H9 (cell line): ENCODE data around the gene NUP188. TPM values are rescaled to one million over a fixed set of nuclear protein-coding genes. Genes with fewer than 3 reads are reported as not detected.

ENCODE experiments used
- DNase-seq: peaks from one replicate; pipeline ENCODE4 v3.0.0-alpha.2; 2017
- H2AFZ ChIP-seq: one replicate; pipeline ENCODE4 v1.6.1; 2013; ENCODE audit warnings: mild to moderate bottlenecking, low read length, control low read depth, moderate library complexity
- H2AK5ac ChIP-seq: 2 replicates; pipeline ENCODE4 v1.6.1; 2013; ENCODE audit warnings: low read length, control low read depth, mixed read lengths; ENCODE audit not compliant: insufficient read length
- H2BK120ac ChIP-seq: one replicate; pipeline ENCODE4 v1.6.1; 2013; ENCODE audit warnings: low read depth, mild to moderate bottlenecking, low read length, control low read depth, inconsistent platforms; ENCODE audit not compliant: poor library complexity, severe bottlenecking
- H2BK12ac ChIP-seq: 2 replicates; pipeline ENCODE4 v1.6.1; 2013; ENCODE audit warnings: low read length, control low read depth, mixed read lengths, low read depth; ENCODE audit not compliant: insufficient read length
- H2BK15ac ChIP-seq: 2 replicates; pipeline ENCODE4 v1.6.1; 2013; ENCODE audit warnings: low read depth, low read length, control low read depth
- H2BK20ac ChIP-seq: one replicate; pipeline ENCODE4 v1.6.1; 2013; ENCODE audit warnings: low read depth, mild to moderate bottlenecking, low read length, control low read depth, inconsistent platforms; ENCODE audit not compliant: poor library complexity, severe bottlenecking
- H2BK5ac ChIP-seq: 2 replicates; pipeline ENCODE4 v1.6.1; 2013; ENCODE audit warnings: low read length, control low read depth, mixed read lengths; ENCODE audit not compliant: insufficient read length
- H3K14ac ChIP-seq: 2 replicates; pipeline ENCODE4 v1.6.1; 2013; ENCODE audit warnings: low read length, control low read depth; ENCODE audit not compliant: insufficient read depth
- H3K18ac ChIP-seq: 2 replicates; pipeline ENCODE4 v1.6.1; 2013; ENCODE audit warnings: low read depth, mild to moderate bottlenecking, mixed read lengths, low read length, control low read depth; ENCODE audit not compliant: insufficient read length
- H3K23ac ChIP-seq: 2 replicates; pipeline ENCODE4 v1.6.1; 2013; ENCODE audit warnings: low read length, control low read depth, mixed read lengths, low read depth; ENCODE audit not compliant: insufficient read length
- H3K23me2 ChIP-seq: 2 replicates; pipeline ENCODE4 v1.6.1; 2013; ENCODE audit warnings: low read depth, mild to moderate bottlenecking, mixed read lengths, low read length, control low read depth; ENCODE audit not compliant: insufficient read length, poor library complexity, severe bottlenecking
- H3K27ac ChIP-seq: 2 replicates; pipeline ENCODE4 v1.5.1; 2013; ENCODE audit warnings: low read length, control low read depth, mixed read lengths, low read depth; ENCODE audit not compliant: insufficient read length
- H3K27me3 ChIP-seq: 2 replicates; pipeline ENCODE4 v1.6.1; 2013; ENCODE audit warnings: low read length, control low read depth, inconsistent platforms; ENCODE audit not compliant: insufficient read depth
- H3K4ac ChIP-seq: 2 replicates; pipeline ENCODE4 v1.6.1; 2013; ENCODE audit warnings: low read depth, mild to moderate bottlenecking, control low read depth, inconsistent platforms, low read length, moderate library complexity
- H3K4me1 ChIP-seq: 2 replicates; pipeline ENCODE4 v1.6.1; 2013; ENCODE audit warnings: low read length, control low read depth, inconsistent platforms; ENCODE audit not compliant: insufficient read depth
- H3K4me2 ChIP-seq: 2 replicates; pipeline ENCODE4 v1.6.1; 2013; ENCODE audit warnings: low read length, control low read depth, mixed read lengths; ENCODE audit not compliant: insufficient read length, insufficient read depth
- H3K56ac ChIP-seq: 2 replicates; pipeline ENCODE4 v1.6.1; 2013; ENCODE audit warnings: low read depth, mild to moderate bottlenecking, mixed read lengths, low read length, control low read depth; ENCODE audit not compliant: insufficient read length
- H3K79me1 ChIP-seq: 2 replicates; pipeline ENCODE4 v1.6.1; 2013; ENCODE audit warnings: low read depth, mild to moderate bottlenecking, moderate library complexity, low read length, control low read depth, inconsistent platforms; ENCODE audit not compliant: insufficient read depth, poor library complexity, severe bottlenecking
- H3K79me2 ChIP-seq: 2 replicates; pipeline ENCODE4 v1.6.1; 2013; ENCODE audit warnings: low read length, control low read depth, inconsistent platforms; ENCODE audit not compliant: insufficient read depth
- H3K9ac ChIP-seq: 2 replicates; pipeline ENCODE4 v1.6.1; 2013; ENCODE audit warnings: low read length, control low read depth, mixed read lengths; ENCODE audit not compliant: insufficient read length; ENCODE audit errors: extremely low read depth
- H3K9me3 ChIP-seq: one replicate; pipeline ENCODE4 v1.6.1; 2013; ENCODE audit warnings: low read depth, low read length, inconsistent platforms; ENCODE audit not compliant: control insufficient read depth
- H3T11ph ChIP-seq: one replicate; pipeline ENCODE4 v1.6.1; 2013; ENCODE audit warnings: mild to moderate bottlenecking, low read length, control low read depth, inconsistent platforms
- H4K20me1 ChIP-seq: one replicate; pipeline ENCODE4 v1.6.1; 2013; ENCODE audit not compliant: control insufficient read depth, insufficient read length, insufficient read depth
- H4K5ac ChIP-seq: 2 replicates; pipeline ENCODE4 v1.6.1; 2013; ENCODE audit warnings: low read depth, mild to moderate bottlenecking, mixed read lengths, low read length, control low read depth; ENCODE audit not compliant: insufficient read length
- H4K8ac ChIP-seq: replicated peaks from 2 replicates; pipeline ENCODE4 v1.6.1; 2013; ENCODE audit warnings: low read length, control low read depth, mixed read lengths, low read depth; ENCODE audit not compliant: insufficient read length
- H4K91ac ChIP-seq: 2 replicates; pipeline ENCODE4 v1.6.1; 2013; ENCODE audit warnings: low read depth, mild to moderate bottlenecking, moderate library complexity, mixed read lengths, low read length, control low read depth; ENCODE audit not compliant: insufficient read length
- H3K27ac Mint-ChIP-seq, 3 experiments: 2 replicates in 2 of 3; 3 replicates in 1 of 3; pipeline ENCODE4 v1.8.0; 2020 to 2021; ENCODE audit warnings: mixed read lengths in 3 of 3, mild to moderate bottlenecking in 1 of 3, moderate library complexity in 1 of 3
- H3K27me3 Mint-ChIP-seq: 2 replicates; pipeline ENCODE4 v1.8.0; 2021; ENCODE audit warnings: low read depth, mild to moderate bottlenecking, moderate library complexity, mixed read lengths
- H3K36me3 Mint-ChIP-seq, 3 experiments: 2 replicates in 2 of 3; 3 replicates in 1 of 3; pipeline ENCODE4 v1.8.0; 2020 to 2021; ENCODE audit warnings: low read depth in 3 of 3, mixed read lengths in 3 of 3; ENCODE audit not compliant: insufficient read depth in 1 of 3
- H3K4me1 Mint-ChIP-seq, 2 experiments: 2 replicates each; pipeline ENCODE4 v1.8.0; 2020; ENCODE audit warnings: mixed read lengths in 2 of 2
- H3K4me3 Mint-ChIP-seq, 2 experiments: 2 replicates in 1 of 2; 3 replicates in 1 of 2; pipeline ENCODE4 v1.8.0; 2020 to 2021; ENCODE audit warnings: mild to moderate bottlenecking in 2 of 2, mixed read lengths in 2 of 2, moderate library complexity in 1 of 2
- H3K9me3 Mint-ChIP-seq, 2 experiments: 2 replicates in 1 of 2; 3 replicates in 1 of 2; pipeline ENCODE4 v1.8.0; 2020; ENCODE audit warnings: mild to moderate bottlenecking in 2 of 2, mixed read lengths in 2 of 2, moderate library complexity in 1 of 2
- WGBS: extraction: QIAGEN DNeasy Blood & Tissue Kit; methylation state at CpG from one replicate; pipeline ENCODE4 v1.1.7; 2013; ENCODE audit warnings: missing lambda C conversion rate, low lambda C conversion rate, mixed read lengths; ENCODE audit not compliant: insufficient read length; ENCODE audit errors: extremely low coverage; 5-methylcytosine and 5-hydroxymethylcytosine counted together
- total RNA-seq: library from RNA; stranded (reverse); gene quantifications from 2 replicates; pipeline ENCODE4 v1.2.1, GENCODE V29; 2021
- TF ChIP-seq, protein P1 (sequence below): fragments of 200-600 bp; sonication (generic); conservative IDR thresholded peaks from 3 replicates; pipeline ENCODE4 v1.8.0; 2021; ENCODE audit warnings: antibody characterized with exemption, mild to moderate bottlenecking

Gene NUP188
- total RNA-seq, 1 experiment from 2014 or later = 101 TPM

DNA sequence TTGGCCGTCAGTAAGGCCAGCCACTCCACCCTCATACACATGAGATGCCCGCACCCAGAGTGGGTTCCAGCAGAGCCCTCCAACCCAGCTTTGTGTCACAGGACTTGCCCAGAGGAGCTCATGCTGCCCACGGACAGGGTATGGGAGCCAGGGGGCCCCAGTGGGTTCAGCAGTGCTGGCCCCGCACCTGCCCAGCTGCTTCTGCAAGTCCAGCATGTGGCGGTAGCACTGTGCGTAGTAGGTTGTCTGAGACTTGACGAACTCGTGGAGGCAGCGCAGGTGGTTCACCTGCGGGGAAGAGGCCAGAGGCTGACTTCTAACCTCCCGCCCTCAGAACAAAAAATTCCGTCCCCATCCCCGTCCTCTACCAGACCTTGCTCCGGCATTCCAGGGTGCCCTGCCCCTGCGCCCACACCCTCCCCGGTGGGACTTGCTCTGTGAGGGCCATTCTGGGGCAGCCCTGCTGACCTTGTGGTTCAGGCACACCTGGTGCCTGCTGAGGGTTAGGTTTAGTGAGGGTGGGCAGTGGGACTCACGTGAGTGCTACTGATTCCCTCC lies 62.2 kb downstream of the NUP188 start:
- H2BK20ac ChIP-seq = no peak overlapping the region
- no peak overlapping the region for H4K91ac ChIP-seq
- H3K27ac ChIP-seq = no peak overlapping the region
- H3T11ph ChIP-seq = no peak overlapping the region
- no peaks in the 10 kb centered on the region for H3K27me3 ChIP-seq
- no peak overlapping the region for H4K5ac ChIP-seq
- no peak for DNase-seq
- no peak overlapping the region for H3K4me2 ChIP-seq
- no peaks in the 10 kb centered on the region for H3K23me2 ChIP-seq
- H2BK120ac ChIP-seq = no peak overlapping the region
- Mint-ChIP-seq H3K4me1 (peaks cover 0 to 5% of the 10 kb centered on the region in 2 experiments; a peak in 1 of 4 replicates), H3K4me3 (no peak overlapping the region), H3K36me3 (peaks cover 21 to 68% (median 52%) of the 10 kb centered on the region in 3 experiments; a peak in 6 of 7 replicates), H3K27ac (peak overlapping the region in 1 of 3 experiments; percentile 76; a peak in 1 of 7 replicates), H3K9me3 (no peaks in the 10 kb centered on the region), H3K27me3 (no peaks in the 10 kb centered on the region; the same call in 1 of the 2 replicates)
- no peak overlapping the region for H3K56ac ChIP-seq
- no peak overlapping the region for H2BK12ac ChIP-seq
- H2BK5ac ChIP-seq = no peak overlapping the region
- H2AK5ac ChIP-seq = no peak overlapping the region
- no peak overlapping the region for H3K18ac ChIP-seq
- no peak overlapping the region for H2BK15ac ChIP-seq
- no peak overlapping the region for H3K14ac ChIP-seq
- H4K20me1 ChIP-seq = no peaks in the 10 kb centered on the region
- whole genome bisulfite sequencing = no CpG with 5 or more reads among the region's 17 CpGs
- H3K79me1 ChIP-seq = no peaks in the 10 kb centered on the region
- no peak overlapping the region for H2AFZ ChIP-seq
- no peak overlapping the region for H3K9ac ChIP-seq
- H3K4ac ChIP-seq = no peak overlapping the region
- H3K23ac ChIP-seq = no peak overlapping the region
- H3K9me3 ChIP-seq = no peaks in the 10 kb centered on the region
- no peak overlapping the region for H4K8ac ChIP-seq
- no peaks in the 10 kb centered on the region for H3K4me1 ChIP-seq
- no peaks in the 10 kb centered on the region for H3K79me2 ChIP-seq
- TF ChIP-seq, protein P1, sequence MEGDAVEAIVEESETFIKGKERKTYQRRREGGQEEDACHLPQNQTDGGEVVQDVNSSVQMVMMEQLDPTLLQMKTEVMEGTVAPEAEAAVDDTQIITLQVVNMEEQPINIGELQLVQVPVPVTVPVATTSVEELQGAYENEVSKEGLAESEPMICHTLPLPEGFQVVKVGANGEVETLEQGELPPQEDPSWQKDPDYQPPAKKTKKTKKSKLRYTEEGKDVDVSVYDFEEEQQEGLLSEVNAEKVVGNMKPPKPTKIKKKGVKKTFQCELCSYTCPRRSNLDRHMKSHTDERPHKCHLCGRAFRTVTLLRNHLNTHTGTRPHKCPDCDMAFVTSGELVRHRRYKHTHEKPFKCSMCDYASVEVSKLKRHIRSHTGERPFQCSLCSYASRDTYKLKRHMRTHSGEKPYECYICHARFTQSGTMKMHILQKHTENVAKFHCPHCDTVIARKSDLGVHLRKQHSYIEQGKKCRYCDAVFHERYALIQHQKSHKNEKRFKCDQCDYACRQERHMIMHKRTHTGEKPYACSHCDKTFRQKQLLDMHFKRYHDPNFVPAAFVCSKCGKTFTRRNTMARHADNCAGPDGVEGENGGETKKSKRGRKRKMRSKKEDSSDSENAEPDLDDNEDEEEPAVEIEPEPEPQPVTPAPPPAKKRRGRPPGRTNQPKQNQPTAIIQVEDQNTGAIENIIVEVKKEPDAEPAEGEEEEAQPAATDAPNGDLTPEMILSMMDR = no peak
